HEK293 (cell line): Measurements from ENCODE around the gene KIF26B.

Source experiments
- CTCF ChIA-PET: fragments of 350-600 bp; formaldehyde crosslinking; extraction: SDS; loops from one replicate; lab custom pipeline; 2021; ENCODE audit warnings: antibody characterized with exemption; lab: Yijun Ruan, JAX
- POLR2A ChIA-PET: fragments of 300-600 bp; formaldehyde crosslinking; extraction: SDS; loops from one replicate; lab custom pipeline; 2020; ENCODE audit warnings: antibody characterized with exemption, inconsistent platforms; lab: Yijun Ruan, JAX
- H3K27ac ChIP-seq: fragments of 200-500 bp; sonication (Bioruptor generic); 2 replicates; pipeline ENCODE4 v1.5.1; 2014; ENCODE audit warnings: low read depth, low read length, control low read depth, inconsistent platforms; ENCODE audit errors: extremely low read depth
- H3K36me3 ChIP-seq, 2 experiments: fragments of 200-500 bp in 1 of 2; sonication (Bioruptor generic) in 1 of 2; 1 replicate in 1 of 2; 2 replicates in 1 of 2; pipeline ENCODE4 v1.5.1; 2014 to 2017; ENCODE audit warnings: inconsistent platforms in 2 of 2, low read length in 2 of 2; ENCODE audit not compliant: control insufficient read depth in 2 of 2, insufficient read depth in 1 of 2
- H3K4me1 ChIP-seq: fragments of 200-500 bp; sonication (Bioruptor generic); 2 replicates; pipeline ENCODE4 v1.5.1; 2014; ENCODE audit warnings: mild to moderate bottlenecking, low read length, inconsistent platforms; ENCODE audit not compliant: control insufficient read depth, insufficient read depth
- H3K4me3 ChIP-seq: 2 replicates; pipeline ENCODE4 v1.5.1; 2011; ENCODE audit warnings: low read depth, mild to moderate bottlenecking, control low read depth, low read length, moderate library complexity
- H3K9me3 ChIP-seq: fragments of 200-500 bp; sonication (Bioruptor generic); 2 replicates; pipeline ENCODE4 v1.5.1; 2014; ENCODE audit warnings: low read depth, low read length, inconsistent platforms; ENCODE audit not compliant: control insufficient read depth, insufficient read depth
- BCL6B ChIP-seq: fragments of 450-650 bp; formaldehyde crosslinking; IDR thresholded peaks from 2 replicates; pipeline ENCODE4 v1.5.1; 2017; ENCODE audit warnings: missing biosample characterization, missing genetic modification characterization
- GFI1B ChIP-seq: fragments of 450-650 bp; formaldehyde crosslinking; IDR thresholded peaks from 2 replicates; pipeline ENCODE4 v1.5.1; 2016; ENCODE audit warnings: missing biosample characterization, missing genetic modification characterization
- GLI4 ChIP-seq: fragments of 450-650 bp; formaldehyde crosslinking; IDR thresholded peaks from 2 replicates; pipeline ENCODE4 v1.5.1; 2016; ENCODE audit warnings: missing biosample characterization, missing genetic modification characterization
- HOXA7 ChIP-seq: sonication (generic); formaldehyde crosslinking; IDR thresholded peaks from 2 replicates; pipeline ENCODE4 v1.8.1; 2022; ENCODE audit warnings: missing genetic modification reagents, borderline replicate concordance
- KLF1 ChIP-seq: fragments of 450-650 bp; formaldehyde crosslinking; IDR thresholded peaks from 2 replicates; pipeline ENCODE4 v1.5.1; 2016; ENCODE audit warnings: missing biosample characterization, missing genetic modification characterization
- KLF8 ChIP-seq: fragments of 450-650 bp; formaldehyde crosslinking; IDR thresholded peaks from 2 replicates; pipeline ENCODE4 v1.5.1; 2016; ENCODE audit warnings: missing biosample characterization, missing genetic modification characterization
- OSR2 ChIP-seq: fragments of 450-650 bp; formaldehyde crosslinking; IDR thresholded peaks from 2 replicates; pipeline ENCODE4 v1.5.1; 2016; ENCODE audit warnings: missing biosample characterization, missing genetic modification characterization
- PRDM4 ChIP-seq: fragments of 450-650 bp; formaldehyde crosslinking; IDR thresholded peaks from 2 replicates; pipeline ENCODE4 v1.5.1; 2017; ENCODE audit warnings: missing biosample characterization, missing genetic modification characterization
- SP3 ChIP-seq: fragments of 450-650 bp; formaldehyde crosslinking; IDR thresholded peaks from 2 replicates; pipeline ENCODE4 v1.5.1; 2016; ENCODE audit warnings: missing biosample characterization, missing genetic modification characterization
- ZBTB49 ChIP-seq: fragments of 450-650 bp; formaldehyde crosslinking; IDR thresholded peaks from 2 replicates; pipeline ENCODE4 v1.5.1; 2016; ENCODE audit warnings: missing biosample characterization, missing genetic modification characterization, low read depth
- ZNF146 ChIP-seq: fragments of 450-650 bp; formaldehyde crosslinking; IDR thresholded peaks from 2 replicates; pipeline ENCODE4 v1.5.1; 2016; ENCODE audit warnings: missing biosample characterization, missing genetic modification characterization
- ZNF211 ChIP-seq: fragments of 450-650 bp; formaldehyde crosslinking; IDR thresholded peaks from 2 replicates; pipeline ENCODE4 v1.5.1; 2016; ENCODE audit warnings: low read depth, missing biosample characterization, missing genetic modification characterization
- ZNF37A ChIP-seq: fragments of 450-650 bp; IDR thresholded peaks from 2 replicates; pipeline ENCODE4 v1.5.1; 2018; ENCODE audit warnings: missing biosample characterization, missing genetic modification characterization
- ZNF398 ChIP-seq: fragments of 450-650 bp; formaldehyde crosslinking; IDR thresholded peaks from 2 replicates; pipeline ENCODE4 v1.5.1; 2017; ENCODE audit warnings: missing biosample characterization, missing genetic modification characterization
- ZNF501 ChIP-seq: fragments of 450-650 bp; formaldehyde crosslinking; IDR thresholded peaks from 2 replicates; pipeline ENCODE4 v1.5.1; 2016; ENCODE audit warnings: missing biosample characterization, missing genetic modification characterization
- ZNF521 ChIP-seq: fragments of 450-650 bp; formaldehyde crosslinking; IDR thresholded peaks from 2 replicates; pipeline ENCODE4 v1.5.1; 2017; ENCODE audit warnings: missing biosample characterization, mild to moderate bottlenecking, missing genetic modification characterization
- ZNF529 ChIP-seq: fragments of 450-650 bp; formaldehyde crosslinking; IDR thresholded peaks from 2 replicates; pipeline ENCODE4 v1.5.1; 2017; ENCODE audit warnings: missing genetic modification characterization, missing biosample characterization; ENCODE audit not compliant: insufficient replicate concordance
- ZNF558 ChIP-seq: fragments of 450-650 bp; formaldehyde crosslinking; IDR thresholded peaks from 2 replicates; pipeline ENCODE4 v1.5.1; 2016; ENCODE audit warnings: missing biosample characterization, missing genetic modification characterization
- ZNF561 ChIP-seq: fragments of 450-650 bp; IDR thresholded peaks from 2 replicates; pipeline ENCODE4 v1.5.1; 2018; ENCODE audit warnings: missing biosample characterization, missing genetic modification characterization, borderline replicate concordance
- ZNF621 ChIP-seq: fragments of 450-650 bp; formaldehyde crosslinking; IDR thresholded peaks from 2 replicates; pipeline ENCODE4 v1.5.1; 2017; ENCODE audit warnings: missing biosample characterization, missing genetic modification characterization
- ZNF623 ChIP-seq: fragments of 450-650 bp; formaldehyde crosslinking; IDR thresholded peaks from 2 replicates; pipeline ENCODE4 v1.5.1; 2016; ENCODE audit warnings: missing biosample characterization, missing genetic modification characterization
- ZNF639 ChIP-seq: fragments of 450-650 bp; formaldehyde crosslinking; IDR thresholded peaks from 2 replicates; pipeline ENCODE4 v1.5.1; 2016; ENCODE audit warnings: missing biosample characterization, missing genetic modification characterization
- ZNF658 ChIP-seq: fragments of 450-650 bp; formaldehyde crosslinking; IDR thresholded peaks from 2 replicates; pipeline ENCODE4; 2016; ENCODE audit warnings: missing biosample characterization, missing genetic modification characterization
- ZNF704 ChIP-seq: fragments of 450-650 bp; formaldehyde crosslinking; IDR thresholded peaks from 2 replicates; pipeline ENCODE4 v1.5.1; 2016; ENCODE audit warnings: missing biosample characterization, missing genetic modification characterization
- ZNF837 ChIP-seq: fragments of 450-650 bp; formaldehyde crosslinking; IDR thresholded peaks from 2 replicates; pipeline ENCODE4 v1.5.1; 2016; ENCODE audit warnings: missing biosample characterization, missing genetic modification characterization
- ZSCAN30 ChIP-seq: fragments of 450-650 bp; IDR thresholded peaks from 2 replicates; pipeline ENCODE4 v1.5.1; 2018; ENCODE audit warnings: missing biosample characterization, mild to moderate bottlenecking, missing genetic modification characterization, moderate library complexity

Gene KIF26B

GRCh38 chr1:245292141-245292540, 137.4 kb downstream of the KIF26B start (continued):
- no peak for TF ChIP-seq ZNF398 (tag by site-specific recombination)
- no peak for TF ChIP-seq OSR2 (tag by site-specific recombination)
- TF ChIP-seq GFI1B (tag by site-specific recombination): no peak
- TF ChIP-seq ZNF211: no peak
- no peak for TF ChIP-seq GLI4 (tag by site-specific recombination)
- no peak for TF ChIP-seq KLF8 (tag by site-specific recombination)
- no peak for TF ChIP-seq ZNF558
- TF ChIP-seq ZNF561: no peak
- TF ChIP-seq ZSCAN30: no peak
- TF ChIP-seq BCL6B (tag by site-specific recombination): no peak
- no peak for TF ChIP-seq ZNF639 (tag by site-specific recombination)

GRCh38 chr1:245292553-245292952, 137.8 kb downstream of the KIF26B start:
- no peaks in the 10 kb centered on the region for H3K36me3 ChIP-seq
- POLR2A ChIA-PET: no interaction called here
- H3K4me1 ChIP-seq: no peaks in the 10 kb centered on the region
- CTCF ChIA-PET: no interaction called here
- H3K9me3 ChIP-seq: no peaks in the 10 kb centered on the region
- H3K4me3 ChIP-seq: no peak overlapping the region
- TF ChIP-seq ZNF837 (no peak), ZNF704 (tag by site-specific recombination) (no peak), ZNF658 (no peak), KLF1 (tag by site-specific recombination) (no peak), ZNF623 (no peak), HOXA7 (CRISPR knock-in tag) (no peak), SP3 (tag by site-specific recombination) (no peak), ZNF146 (tag by site-specific recombination) (no peak), ZNF501 (tag by site-specific recombination) (no peak), ZNF529 (tag by site-specific recombination) (no peak), ZNF521 (tag by site-specific recombination) (no peak)
- TF ChIP-seq, all 188 proteins: peak for 0
- H3K27ac ChIP-seq: no peak overlapping the region

- Histone ChIP-seq H3K9me3 (no peaks in the 10 kb centered on the region), H3K27ac (no peak overlapping the region), H3K36me3 (no peaks in the 10 kb centered on the region), H3K4me3 (no peak overlapping the region), H3K4me1 (no peaks in the 10 kb centered on the region)
- CTCF ChIA-PET: no interaction called here
- POLR2A ChIA-PET: no interaction called here
- TF ChIP-seq ZBTB49 (tag by site-specific recombination) (no peak), ZNF621 (tag by site-specific recombination) (no peak), ZNF37A (tag by site-specific recombination) (no peak), ZSCAN30 (no peak), PRDM4 (tag by site-specific recombination) (no peak)
Measured at GRCh38 chr1:245294020-245294419, 139.2 kb downstream of the KIF26B start.
